GM12878 (cell line): ENCODE data around the gene MAPK1.

Experiments used
- POLR2A ChIP-seq: IDR thresholded peaks from 2 replicates; pipeline ENCODE4 v1.6.1; 2011; ENCODE audit warnings: low read depth, mild to moderate bottlenecking, low read length
- TARDBP ChIP-seq: IDR thresholded peaks from 2 replicates; pipeline ENCODE4 v1.6.1; 2016; ENCODE audit warnings: borderline replicate concordance
- TF ChIP-seq, protein P1 (sequence below), 3 experiments: IDR thresholded peaks in 2 of 3; conservative IDR thresholded peaks in 1 of 3; 2 replicates each; pipeline ENCODE4 v1.5.1; 2011; ENCODE audit warnings: low read depth in 3 of 3, low read length in 3 of 3, mild to moderate bottlenecking in 3 of 3, control low read depth in 2 of 3, moderate library complexity in 2 of 3, inconsistent platforms in 1 of 3, mixed read lengths in 1 of 3; ENCODE audit not compliant: control insufficient read depth in 2 of 3, insufficient read depth in 1 of 3; ENCODE audit errors: extremely low read depth in 1 of 3

DNA sequence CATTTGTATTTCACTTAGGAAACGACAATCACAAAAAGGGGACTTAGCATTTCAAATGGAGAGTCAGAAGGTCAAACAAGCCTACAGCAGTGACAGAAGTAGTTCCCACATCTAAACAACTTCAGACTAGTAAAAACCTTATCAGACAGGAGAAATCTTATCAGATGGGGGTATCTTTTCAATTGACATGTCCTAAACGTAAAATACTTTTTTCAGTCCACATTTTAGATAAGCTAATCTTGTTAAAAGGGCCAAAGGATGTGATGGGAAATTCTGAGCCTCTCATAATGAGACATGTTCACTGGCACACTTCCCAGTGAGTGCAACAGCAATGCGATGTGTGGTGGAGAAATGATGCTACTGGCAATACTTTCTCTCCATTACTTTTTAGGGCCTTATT lies 2.4 kb downstream of the MAPK1 start:
- TF ChIP-seq, protein P1, sequence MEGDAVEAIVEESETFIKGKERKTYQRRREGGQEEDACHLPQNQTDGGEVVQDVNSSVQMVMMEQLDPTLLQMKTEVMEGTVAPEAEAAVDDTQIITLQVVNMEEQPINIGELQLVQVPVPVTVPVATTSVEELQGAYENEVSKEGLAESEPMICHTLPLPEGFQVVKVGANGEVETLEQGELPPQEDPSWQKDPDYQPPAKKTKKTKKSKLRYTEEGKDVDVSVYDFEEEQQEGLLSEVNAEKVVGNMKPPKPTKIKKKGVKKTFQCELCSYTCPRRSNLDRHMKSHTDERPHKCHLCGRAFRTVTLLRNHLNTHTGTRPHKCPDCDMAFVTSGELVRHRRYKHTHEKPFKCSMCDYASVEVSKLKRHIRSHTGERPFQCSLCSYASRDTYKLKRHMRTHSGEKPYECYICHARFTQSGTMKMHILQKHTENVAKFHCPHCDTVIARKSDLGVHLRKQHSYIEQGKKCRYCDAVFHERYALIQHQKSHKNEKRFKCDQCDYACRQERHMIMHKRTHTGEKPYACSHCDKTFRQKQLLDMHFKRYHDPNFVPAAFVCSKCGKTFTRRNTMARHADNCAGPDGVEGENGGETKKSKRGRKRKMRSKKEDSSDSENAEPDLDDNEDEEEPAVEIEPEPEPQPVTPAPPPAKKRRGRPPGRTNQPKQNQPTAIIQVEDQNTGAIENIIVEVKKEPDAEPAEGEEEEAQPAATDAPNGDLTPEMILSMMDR (IDR thresholded peaks at IDR 0.05 in 2 of 3, conservative IDR thresholded peaks at IDR 0.05 in 1 of 3; ENCODE audit: control insufficient read depth in 2 of 3, extremely low read depth in 1 of 3, insufficient read depth in 1 of 3, low read depth in 3 of 3, low read length in 3 of 3), result no peak
- TF ChIP-seq TARDBP, result no peak
- no peak for TF ChIP-seq POLR2A
